GM21447 (cell line): ENCODE data around the gene TEDC1.
A peak's percentile ranks its signal among the peaks of the same experiment; 100 is the strongest.

Experiments used
- ATAC-seq: cut with Tn5 transposase; IDR thresholded peaks from one replicate; pipeline ENCODE4 v1.9.1; 2021; ENCODE audit not compliant: unreplicated experiment

Gene TEDC1, protein sequence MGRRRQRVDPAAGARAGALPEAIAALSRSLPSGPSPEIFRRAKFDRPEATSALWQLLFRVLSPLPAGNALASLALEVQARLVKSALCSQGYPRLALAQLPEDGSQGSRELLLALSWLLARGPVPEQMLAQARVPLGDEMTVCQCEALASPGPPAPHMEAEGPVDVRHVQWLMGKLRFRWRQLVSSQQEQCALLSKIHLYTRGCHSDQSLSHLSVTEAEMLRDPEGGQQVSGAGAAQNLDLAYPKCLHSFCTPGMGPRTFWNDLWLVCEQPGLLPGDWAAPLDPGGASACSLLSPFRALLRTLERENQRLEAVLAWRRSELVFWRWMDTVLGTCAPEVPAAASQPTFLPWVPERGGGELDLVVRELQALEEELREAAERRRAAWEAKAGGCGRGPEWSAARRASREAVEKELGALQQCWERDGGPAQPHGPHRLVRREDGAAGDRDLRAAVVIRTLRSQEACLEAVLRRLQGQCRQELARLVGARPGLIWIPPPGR

DNA sequence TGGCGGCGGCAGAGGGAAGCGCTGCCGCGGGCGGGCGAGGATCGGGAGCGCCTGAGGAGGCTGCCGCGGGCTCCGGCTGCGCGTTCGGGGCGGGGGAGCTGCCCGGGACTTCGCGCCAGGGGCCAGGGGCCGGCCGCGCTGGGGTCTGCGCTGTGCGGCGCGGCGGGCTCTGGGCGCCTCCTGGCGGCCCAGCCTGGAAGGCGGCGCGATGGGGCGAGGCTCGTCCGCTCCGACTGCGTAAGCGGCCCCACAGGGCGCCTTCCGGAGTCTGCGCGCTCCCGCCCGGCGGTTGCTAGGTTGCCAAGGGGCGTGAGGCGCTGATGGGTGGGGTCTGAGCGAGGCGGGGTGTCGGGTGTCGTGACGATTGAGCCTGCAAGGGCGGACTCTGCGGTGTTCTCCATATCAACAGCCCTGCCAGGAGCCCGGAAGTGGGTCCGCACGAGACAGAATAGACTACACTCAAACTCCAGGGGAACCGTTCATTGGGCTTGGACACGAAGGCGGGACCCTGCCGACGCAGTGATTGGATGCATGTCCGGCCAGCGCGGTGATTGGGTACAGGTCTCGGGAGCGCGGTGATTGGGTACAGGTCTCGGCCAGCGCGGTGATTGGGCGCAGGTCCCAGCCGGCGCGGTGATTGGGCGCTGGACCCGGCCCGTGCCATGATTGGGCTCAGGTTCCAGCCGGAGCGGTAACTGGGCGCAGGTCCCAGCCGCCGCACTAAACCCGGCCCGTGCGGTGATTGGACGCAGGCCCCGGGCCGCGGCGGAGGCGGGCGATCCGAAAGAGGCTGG is at the start of gene TEDC1:
TSS of gene TEDC1 (plus strand) at position 675 of the 794 bp plus-strand sequence. CDS start 130 bp downstream, outside the sequence.
- peak; percentile 67 for ATAC-seq

GRCh38 chr14:105442125-105442524 is 48.9 kb upstream of the TEDC1 start:
- ATAC-seq, result no peak

DNA sequence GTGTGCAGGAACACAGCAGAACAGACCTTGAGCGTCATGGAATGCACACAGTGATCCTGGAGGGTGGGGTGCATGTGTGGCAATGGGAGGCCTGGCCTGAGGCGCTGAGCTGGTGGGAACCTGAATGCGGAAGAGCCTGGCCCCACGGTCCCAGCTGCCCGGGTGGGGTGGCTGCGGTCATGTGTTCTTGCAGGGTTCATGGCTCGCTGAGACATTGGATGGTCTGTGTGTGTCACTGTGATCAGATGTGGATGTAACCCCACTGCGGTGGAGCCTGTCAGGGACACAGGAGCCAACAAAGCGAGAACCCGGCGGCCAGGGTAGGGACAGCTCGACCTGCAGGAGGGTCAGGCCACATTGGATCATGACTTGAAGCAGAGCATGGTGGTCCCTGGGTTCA is 48.2 kb upstream of the TEDC1 start:
- no peak for ATAC-seq

GRCh38 chr14:105444859-105445258 is 46.2 kb upstream of the TEDC1 start:
- no peak for ATAC-seq

DNA sequence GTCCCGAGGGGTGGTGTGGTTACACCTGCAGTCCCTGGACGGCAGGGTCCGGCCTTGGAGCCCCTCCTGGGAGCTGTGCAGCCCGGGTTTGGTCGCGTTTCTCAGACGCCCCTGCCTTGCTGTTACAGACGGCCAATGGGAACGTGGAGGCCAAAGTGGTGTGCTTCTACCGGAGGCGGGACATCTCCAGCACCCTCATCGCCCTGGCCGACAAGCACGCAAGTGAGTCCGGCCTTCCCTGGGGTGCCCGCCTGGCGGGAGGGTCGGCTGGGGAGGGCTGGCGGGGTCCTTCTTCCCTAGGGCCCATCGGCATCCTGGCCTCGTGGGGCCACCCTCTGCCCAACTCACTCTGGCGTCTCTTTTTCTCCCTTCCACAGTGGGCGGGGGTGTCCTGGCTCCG is 45.8 kb upstream of the TEDC1 start:
- ATAC-seq, result no peak

DNA sequence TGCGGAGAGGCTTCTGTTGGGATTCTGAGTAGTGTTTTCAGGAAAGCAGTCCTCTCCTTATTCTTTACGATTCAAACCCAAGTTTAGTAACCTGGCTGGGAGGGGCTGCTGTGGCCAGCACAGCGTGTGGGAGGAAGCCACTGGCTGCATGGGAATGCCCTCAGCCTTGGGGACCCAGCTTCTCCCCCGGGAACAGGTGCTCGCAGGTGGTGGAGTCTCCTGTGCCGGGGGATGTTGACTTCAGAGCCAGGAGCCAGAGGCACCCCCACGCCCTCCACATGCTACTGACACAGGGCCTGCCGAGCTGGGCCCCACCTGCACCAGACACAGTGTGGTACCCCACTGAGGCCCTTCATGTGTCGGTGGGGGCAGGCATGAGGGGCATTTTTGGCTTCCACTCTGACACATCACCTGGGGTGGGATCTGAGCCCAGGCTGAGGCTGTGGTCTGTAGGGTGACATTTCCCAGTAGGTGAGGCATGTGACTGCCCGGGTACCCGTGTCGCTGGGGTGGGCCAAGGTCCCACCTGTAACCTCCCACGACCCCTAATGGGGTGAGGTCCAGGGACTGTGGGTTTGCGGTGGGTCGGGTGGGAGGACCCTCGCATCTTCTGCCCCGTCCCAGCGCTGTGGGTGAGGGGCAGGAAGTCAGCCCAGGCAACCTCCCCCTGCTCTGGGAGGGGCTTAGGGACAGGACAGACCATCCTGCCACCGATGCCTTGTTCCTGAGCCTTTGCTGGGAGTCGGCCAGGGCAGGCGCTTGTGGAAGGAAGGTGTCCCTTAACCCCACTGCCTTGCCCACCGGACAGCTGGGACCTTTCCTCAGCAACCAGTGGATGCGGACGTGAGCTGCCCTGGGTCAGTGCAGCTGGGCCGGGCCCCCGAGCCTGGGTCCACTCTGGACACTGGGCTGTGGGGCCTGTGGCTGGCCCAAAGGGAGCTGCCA is 44.9 kb upstream of the TEDC1 start:
- no peak for ATAC-seq

DNA sequence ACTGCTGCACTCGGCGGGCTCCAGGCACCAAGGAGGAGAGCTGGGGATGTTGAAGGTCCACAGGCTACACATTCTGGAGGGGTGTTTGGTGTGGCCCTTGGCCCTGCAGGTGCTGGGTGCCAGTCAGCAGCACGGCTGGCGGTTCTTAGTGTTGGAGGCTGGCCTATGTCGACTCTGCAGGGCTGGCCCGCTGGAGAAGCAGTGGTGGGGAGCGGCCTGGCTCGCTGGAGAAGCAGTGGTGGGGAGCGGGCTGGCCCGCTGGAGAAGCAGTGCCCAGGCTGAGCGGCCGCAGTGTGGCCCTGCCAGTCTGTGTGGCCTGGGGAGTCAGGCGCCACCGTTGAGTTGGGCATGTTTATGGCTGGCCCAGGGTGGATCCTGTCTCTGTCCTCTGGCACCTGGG is 44.1 kb upstream of the TEDC1 start:
- no peak for ATAC-seq

DNA sequence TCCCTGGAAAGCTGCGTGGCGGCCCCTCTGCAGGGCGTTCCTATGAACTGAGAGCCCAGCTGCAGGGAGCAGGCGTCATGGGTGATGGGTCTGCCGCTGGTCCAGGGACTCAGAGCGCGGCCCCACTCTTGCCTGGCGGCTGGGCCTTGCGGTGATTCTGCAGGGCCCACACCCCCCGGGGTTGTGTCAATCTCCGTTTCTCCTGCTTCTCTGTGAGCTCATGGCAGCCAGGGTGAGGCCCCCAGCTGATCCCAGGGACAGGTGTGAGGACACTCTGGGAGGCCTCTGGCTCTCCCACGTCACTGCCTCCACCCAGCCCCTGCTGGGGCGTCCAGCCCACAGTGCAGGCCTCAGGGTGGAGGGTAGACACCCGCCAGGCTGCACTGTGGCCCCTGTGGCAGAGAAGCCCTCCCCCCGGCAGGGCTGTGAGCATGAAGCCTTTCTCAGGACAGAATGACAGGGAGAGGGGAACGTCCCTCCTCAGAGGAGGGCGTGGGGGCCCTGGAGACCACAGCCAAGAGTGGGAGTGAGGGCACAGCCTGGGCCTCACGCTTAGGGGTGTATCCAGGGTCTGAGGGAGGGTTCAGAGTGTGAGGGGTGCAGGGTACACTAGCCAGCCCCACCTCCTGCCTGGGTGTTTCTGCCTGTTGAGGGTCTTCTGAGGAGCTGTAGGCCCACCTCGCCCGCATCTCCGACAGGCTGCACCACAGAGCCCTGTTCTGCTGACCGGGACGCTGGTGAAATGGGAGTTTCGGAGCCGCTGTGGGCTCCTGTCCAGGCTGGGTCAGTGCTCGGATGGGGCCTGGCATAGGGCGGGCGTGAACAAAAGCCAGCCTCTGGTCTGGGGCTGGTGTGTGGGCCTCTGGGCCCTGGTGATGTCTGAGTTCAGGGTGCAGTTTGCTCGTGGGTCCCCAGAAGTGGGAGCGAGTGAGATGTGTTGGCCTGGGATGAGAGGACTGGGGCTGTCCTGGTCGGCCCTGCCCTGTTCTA is 43.1 kb upstream of the TEDC1 start:
- ATAC-seq, result no peak

- ATAC-seq, result no peak
Observed at GRCh38 chr14:105448706-105449111, 42.3 kb upstream of the TEDC1 start.

GRCh38 chr14:105449276-105450122 is 41.5 kb upstream of the TEDC1 start:
- ATAC-seq, result no peak

- no peak for ATAC-seq
Observed at GRCh38 chr14:105450123-105450505, 40.9 kb upstream of the TEDC1 start.

GRCh38 chr14:105450864-105451720 is 40.0 kb upstream of the TEDC1 start:
- no peak for ATAC-seq

GRCh38 chr14:105452963-105453362 is 38.1 kb upstream of the TEDC1 start:
- ATAC-seq, result no peak

DNA sequence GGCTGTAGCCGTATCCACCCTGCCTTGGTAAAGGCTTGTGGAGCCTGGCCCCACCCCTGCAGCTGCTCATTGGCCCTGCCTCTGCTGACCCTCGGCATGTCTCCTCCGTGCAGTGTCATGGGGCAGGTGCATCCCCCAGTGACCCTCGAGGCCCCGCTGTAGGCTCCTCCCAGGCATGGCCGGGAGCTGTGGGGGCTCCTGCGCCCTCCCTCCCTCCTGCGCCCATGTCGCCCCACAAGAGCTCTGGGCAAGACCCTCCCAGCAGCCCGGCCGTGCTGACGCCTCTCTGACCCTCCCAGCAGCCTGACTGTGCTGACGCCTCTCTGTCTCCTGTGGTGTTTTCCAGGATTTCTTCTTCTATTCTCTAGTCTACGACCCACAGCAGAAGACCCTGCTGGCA is 37.2 kb upstream of the TEDC1 start:
- ATAC-seq, result no peak

DNA sequence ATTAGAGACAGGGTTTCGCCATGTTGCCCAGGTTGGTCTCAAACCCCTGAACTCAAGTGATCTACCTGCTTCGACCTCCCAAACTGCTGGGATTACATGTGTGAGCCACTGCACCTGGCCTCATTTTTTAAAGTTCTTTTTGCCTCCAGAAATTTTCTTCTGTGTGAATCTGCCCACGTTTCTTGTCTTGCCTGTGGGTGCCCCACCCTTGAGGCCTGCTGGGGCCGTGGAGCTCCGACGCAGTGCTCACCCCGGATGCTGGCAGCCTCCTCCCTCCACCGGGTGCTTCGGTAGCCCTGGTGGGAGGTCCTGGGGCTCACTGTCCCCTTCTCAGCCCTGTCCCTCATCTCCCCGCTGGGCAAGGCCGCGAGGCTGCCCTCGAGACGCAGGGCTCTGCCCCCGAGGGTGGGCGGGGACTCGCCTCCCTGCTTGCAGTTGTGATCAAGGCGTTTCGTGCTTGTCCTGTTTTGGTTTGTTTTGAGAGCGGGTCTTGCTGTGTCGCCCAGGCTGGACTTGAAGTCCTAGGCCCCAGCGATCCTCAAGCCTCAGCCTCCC is 35.9 kb upstream of the TEDC1 start:
- ATAC-seq, result no peak

DNA sequence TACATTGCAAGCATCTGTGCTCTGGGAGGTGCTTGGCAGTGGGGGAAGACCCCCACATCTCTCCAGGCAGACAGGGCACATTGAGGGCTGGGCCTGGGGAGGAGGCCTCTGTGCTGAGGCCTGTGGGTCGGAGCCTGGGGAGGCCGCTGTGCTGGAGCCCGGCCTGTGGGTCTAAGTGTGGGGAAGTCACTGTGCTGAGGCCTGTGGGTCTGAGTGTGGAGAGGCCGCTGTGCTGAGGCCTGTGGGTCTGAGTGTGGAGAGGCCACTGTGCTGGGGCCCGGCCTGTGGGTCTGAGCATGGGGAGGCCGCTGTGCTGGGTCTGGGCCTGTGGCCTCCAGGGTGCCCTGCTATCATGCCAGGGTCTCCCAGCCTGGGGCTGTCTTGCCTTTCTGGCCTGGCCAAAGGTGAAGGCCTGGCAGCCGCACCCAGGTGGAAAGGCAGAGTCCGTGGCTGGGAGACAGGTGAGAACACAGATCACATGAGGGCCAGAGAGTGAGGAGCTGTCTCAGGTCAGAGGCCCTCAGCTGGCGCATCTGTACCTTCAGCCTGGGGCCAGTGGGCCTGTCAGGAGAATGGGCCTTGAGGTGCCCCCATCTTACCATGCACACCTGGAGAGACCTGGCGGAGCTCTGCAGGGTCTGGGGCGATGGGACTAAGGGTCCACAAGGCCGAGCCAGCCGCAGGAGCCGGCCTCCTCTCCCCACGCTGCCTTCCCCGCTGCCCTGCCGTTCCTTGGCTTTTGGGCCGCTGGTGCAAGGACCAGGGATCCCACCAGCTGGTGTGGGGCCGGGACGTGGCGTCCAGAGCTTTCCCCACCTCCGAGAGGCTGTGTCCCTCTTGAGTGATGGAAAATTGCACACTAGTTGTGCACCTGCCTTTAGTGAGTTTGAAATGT is 35.0 kb upstream of the TEDC1 start:
- no peak for ATAC-seq
